ENCODE measurements around the gene FUZ.

DNA sequence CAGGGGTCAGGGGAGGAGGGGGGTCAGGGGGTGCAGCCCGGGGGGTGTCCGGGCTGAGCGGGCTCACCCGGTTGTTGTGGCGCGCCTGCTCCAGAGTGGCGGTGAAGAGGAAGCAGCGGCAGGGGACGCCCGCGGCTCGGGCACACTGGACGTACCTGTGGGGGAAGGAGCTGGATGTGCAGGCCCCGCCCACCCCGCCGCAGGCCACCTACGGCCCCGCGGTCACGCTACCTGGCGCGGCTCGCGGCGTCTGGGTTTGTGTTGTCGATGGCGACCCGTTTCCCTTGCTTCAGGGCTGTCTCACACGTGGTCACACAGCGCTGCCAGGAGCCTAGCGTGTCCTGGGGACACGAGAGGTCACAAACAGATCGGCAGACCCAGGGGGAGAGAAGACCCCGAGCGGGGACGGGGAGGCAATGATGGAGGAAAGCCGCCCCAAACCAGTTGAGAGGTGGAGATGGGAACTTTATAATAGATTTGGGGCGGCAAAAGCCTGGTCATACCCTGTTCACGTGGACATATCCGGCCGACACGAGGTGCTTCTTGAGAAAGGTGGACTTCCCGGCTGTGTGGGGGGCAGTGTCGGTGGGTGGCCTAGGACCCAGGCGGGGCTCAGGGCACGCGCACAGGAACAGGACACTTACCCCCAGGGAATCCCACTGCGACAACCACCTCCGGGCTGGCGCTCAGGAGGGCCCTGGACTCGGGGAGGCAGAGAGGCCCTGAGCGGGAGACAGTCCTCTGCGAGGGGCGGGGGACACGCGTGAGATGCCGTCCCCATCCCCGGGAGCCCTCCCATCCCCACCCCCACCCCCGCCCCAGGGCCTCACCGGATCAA is 48.7 kb upstream of the FUZ start:
- no peak for TF ChIP-seq EZH2 (IDR thresholded peaks at IDR 0.05; ENCODE audit: low read depth, low read length, severe bottlenecking)
- TF ChIP-seq EP300 (IDR thresholded peaks at IDR 0.05; ENCODE audit: borderline replicate concordance in 1 of 2, low read depth in 2 of 2, low read length in 2 of 2): no peak
- TF ChIP-seq RFX5 (IDR thresholded peaks at IDR 0.05; ENCODE audit: borderline replicate concordance, low read depth, low read length): no peak

Data from H1 (cell line).